CD4-positive, alpha-beta T cell treated with Interleukin-6 at 100 ng/mL for 8 hours (primary cell): ENCODE results near the gene PNPLA1.

ENCODE experiments used
- DNase-seq: peaks from one replicate; pipeline ENCODE4 v3.0.0-alpha.2; 2020; ENCODE audit warnings: mixed read lengths, low spot score

The PNPLA1 gene

DNA sequence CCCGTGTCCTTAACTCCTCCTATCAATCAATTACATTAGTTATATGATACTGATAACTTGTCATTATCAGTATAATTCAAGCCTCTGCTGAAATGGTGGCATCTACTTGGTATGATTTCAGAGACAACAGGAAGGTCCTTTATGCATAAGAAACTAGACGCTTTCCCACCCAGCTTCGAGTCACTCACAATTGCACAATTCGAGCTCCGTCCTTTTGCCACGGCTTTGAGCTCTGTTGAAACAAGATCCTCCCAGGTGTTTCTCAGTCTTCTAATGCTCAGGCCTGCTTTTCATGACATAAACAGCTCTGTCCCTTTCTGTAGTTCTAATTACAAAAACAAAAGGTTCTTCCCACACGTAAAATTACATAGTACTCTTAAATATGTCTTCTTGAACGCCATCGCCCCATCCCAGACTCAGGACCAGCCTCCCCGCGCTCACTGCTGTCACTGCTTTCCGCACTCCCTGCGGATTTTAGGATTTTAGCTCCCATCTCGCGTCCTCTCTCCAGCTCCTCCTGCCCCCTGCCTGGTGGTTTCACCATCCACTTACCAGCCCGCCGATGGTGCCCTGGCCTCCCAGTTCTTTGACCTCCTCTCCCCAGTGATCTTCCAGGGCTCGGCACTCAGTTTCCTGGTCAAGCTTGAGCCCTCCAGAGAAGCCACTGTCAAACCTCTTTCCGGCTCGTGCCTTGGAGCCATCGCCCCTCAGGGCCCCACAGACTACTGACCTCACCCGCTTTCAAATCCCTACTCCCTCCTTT, 23.2 kb upstream of the PNPLA1 start:
- no peak for DNase-seq

DNA sequence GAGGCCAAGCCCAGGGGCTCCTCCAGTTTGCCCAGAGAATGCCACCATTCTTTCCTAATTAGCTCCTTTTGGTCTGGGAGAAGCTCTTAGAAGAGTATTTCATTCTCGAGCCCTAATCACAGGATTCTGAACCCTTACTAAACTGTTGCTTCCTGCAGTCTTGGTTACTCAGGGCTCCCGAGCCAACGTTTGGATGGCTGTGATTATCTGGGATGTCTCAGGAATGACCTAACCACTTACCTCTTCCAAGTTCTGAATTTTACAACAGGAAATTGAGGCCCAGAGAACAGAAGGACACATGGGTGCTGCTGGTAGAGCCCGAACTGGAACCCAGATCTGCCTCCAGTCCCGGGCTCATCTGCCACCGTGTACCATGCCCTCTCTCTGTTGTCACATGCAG, 22.2 kb upstream of the PNPLA1 start:
- no peak for DNase-seq

DNA sequence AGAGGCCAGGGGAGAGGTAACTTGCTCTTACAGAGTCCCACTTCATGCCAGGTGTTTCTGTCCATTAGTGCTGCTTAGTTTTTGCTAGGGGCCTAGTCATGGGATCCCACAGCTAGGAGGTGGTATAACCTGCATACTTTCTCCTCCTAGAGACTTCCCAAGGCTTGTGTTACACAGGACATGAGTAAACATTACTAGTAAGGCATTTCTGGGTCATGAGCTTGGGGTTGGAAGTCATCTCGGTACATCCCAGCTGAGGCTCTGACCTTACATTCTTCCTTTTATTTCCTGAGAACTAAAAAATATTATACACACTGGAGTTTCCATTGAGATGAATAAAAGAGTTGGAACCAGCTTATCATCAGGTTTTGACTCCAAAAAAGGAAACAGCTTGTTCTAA, 20.9 kb upstream of the PNPLA1 start:
- no peak for DNase-seq

DNA sequence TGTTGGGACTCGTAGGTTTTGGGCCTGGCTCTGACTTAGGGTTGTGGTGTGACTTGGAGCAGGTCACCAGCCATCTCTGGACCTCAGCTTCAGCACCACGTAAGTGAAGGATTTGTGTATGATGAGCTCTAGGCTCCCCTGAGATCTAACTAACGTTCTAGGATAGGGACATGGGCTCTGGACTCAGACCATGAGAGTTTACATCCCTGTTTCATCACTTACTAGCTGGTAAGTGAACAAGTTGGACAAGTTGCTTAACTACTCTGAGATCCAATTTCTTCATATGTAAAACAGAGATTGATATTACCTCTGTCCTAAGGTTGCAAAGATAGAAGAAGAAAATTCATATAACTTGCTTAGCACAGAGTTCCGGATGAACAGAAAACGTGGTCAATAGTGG, 20.3 kb upstream of the PNPLA1 start:
- no peak for DNase-seq

DNA sequence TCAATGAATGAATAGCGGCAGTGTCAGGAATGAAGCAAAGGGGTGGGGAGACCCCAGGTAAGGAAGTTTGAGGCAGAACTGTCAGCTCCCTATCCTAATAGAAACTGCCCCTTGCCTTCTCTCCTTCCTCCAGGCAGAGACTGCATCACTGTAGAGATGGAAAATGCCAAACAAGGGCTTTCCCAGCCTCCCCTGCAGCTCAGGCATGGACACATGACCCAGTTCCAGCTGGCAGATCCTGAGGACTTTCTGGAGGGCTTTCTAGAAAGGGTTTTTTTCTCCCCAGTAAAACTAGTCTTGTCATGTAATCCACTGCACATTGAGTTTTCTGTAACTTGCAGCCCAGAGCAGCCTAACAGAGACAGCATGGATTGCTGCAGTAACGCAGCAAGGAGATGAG, 17.9 kb upstream of the PNPLA1 start:
- DNase-seq = no peak

DNA sequence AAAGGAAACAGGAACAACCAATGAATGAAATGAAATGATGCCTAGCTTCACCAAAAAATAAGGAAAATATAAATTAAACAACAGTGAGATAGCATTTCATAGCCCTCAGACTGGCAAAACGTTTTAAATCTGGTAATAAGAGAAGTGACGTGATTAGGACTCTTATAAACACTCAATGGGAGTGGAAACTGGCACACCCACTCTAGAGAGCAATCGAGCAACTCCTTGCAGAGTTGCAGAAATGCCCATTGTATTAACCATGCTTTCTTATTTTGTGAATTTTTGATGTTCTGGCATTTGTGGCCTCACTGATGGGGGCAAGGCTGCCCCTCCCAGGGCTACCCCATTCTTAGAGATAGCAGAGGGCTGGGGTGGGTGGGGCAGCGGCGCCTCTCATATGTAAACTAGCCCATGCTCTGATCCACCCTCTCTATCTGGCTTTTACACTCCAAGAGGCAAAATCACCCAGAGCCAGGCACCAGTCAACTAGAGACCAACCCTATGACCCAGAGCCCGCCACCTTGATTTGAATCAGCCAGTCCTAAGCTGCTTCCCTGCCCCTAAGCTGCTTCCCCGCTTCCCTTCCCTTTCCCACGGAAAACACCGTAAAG, 6.4 kb upstream of the PNPLA1 start:
- DNase-seq = no peak

DNA sequence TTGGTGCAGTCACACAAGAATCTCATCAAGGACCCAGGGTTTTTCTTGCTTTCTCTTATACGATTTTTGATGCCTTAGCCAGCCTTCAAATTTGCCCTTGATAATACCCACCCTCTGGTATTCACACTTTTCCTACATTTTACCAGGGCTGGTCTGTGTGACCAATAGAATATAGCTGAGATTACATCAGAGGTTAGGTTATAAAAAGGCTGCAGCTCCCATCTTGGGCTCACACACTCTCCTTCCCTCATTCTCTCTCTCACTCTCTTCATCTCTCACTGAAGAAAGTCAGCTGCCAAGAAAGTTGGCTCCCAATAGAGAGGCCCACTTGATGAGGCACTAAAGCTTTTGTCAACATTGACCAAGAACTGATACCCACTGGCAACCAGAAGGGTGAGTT, 4.1 kb upstream of the PNPLA1 start:
- DNase-seq = no peak

DNA sequence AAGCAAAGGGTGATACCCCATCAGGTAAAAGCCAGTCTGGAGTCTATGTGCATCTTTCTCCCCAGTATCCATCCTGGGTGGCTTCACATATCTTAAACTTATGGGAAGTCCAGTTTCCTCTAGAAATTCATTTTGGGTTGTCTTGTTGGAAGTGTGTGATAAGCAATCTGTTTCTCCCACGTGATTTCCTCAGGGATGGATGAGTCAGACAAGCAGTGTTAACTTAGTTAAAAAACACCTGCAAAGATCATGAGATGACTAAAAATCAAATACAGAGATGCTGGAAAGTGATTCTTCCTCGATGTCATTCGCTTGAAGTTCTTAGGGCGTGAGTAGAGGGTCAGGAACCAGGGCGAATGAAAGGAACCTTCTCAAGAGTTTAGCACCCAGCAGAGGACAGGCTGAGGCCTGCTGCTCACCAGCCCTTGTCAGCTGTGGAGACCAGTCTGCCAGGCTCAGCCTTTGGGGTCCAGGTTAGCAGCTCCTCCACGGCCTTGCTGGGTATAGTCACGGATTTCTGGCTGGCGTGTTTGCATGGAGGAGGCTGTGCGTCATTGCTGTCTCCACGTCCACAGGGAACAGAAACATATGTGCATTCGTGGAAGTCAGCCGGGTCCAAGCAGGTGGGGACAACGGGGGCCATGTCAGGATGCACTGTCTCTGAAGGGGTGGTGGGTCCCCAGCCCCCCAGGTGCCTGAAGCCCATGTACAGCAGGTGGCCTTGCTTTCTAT, 2.8 kb upstream of the PNPLA1 start:
- no peak for DNase-seq

DNA sequence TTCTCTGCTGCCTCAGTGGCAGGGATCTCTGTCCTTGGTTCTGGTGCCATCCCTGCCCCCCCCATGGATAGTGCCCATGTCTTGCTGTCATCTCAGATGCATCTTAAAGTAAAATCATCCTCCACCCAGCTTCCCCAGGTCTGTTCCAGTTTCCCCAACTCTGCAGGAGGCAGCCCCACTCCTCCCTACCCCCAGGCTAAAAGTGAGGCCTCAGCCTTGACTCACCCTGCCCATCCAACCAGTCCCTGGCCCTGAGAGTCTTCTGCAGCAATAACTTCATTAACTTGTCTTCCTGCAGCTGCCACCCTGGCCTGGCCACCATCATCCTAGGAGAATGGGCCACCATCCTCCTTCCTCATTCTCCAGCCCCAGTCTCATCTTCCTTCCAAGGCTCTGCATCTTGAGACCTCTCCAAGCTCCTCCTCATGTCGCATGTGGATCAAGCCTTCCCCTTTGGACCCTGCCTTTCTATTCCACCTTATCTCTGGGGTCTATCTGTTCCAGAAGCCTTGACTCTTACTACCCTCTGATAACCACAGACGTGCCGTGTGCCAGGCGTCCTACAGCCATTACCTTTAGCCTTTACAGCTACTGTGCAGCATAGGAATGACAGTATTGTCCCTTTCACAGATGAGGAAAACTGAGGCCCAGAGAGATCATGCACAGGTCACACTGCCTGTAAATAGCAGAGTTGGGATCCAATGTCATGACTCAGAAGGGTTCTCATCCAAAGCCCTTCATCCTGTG, 2.0 kb upstream of the PNPLA1 start:
- no peak for DNase-seq

DNA sequence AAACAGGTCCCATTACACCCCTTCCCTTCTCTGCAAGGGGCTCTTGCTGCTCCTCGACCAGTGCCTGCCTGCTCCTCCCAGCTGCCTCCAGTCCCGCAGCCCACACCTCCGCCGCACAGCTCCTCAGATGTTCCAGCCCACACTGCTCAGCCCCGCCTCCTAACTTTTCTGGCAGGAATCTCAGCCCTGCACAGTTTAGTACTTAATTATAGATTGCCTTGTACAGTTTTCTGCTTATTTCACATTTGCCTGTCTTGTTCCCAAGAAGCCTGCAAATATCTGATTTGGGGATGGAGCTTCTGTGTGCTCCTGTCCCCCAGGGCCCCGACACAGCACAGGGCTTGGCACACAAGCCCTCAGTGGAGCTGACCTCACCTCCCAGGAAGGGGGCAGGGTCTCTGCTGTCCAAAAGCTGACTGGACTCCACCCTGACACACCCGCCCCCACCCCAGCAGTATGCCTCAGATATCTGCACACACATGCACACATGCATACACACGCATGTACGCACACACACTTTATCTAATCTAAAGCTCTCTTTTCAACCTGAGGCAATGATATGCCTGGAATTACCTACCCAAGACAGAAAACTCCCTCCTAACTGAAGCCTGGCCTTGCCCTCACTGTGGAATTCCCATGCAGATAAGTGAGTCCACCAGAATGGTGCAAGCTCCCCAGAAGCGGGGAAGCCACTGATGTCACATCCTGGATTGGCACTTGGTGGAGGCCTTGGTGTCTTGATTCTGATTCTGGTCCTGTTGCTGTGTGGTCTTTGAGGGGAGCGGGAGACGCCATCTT, 1.2 kb upstream of the PNPLA1 start:
- DNase-seq = no peak

DNA sequence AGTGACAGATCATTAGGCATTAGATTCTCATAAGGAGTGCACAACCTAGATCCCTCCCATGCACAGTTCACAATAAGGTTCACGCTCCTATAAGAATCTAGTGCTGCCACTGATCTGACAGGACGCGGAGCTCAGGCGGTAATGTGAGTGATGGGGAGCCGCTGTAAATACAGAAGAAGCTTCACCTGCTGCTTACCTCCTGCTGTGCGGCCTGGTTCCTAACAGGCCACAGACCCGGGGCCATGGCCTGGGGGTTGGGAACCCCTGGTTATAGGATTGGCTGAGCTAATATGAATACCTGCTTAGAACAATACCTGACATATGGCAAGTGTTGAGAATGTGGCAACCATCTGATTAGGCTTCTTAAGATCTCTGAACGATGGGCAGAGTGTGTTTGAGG, 2.4 kb downstream of the PNPLA1 start:
- DNase-seq = no peak

DNA sequence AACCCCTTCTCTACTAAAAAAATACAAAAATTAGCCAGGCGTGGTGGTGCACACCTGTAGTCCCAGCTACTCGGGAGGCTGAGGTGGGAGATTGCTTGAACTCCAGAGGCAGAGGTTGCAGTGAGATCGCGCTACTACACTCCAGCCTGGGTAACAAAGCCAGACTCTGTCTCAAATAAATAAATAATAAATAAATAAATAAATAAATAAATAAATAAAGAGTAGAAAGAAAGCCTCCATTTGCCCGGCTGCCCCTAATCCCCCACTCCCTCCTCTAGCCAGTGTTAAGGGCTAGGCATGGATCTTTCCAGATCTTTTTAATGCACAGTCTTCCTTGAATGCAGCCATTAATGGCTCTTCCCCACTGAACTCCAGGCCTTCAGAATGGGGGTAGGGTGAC, 3.2 kb downstream of the PNPLA1 start:
- DNase-seq = no peak

DNA sequence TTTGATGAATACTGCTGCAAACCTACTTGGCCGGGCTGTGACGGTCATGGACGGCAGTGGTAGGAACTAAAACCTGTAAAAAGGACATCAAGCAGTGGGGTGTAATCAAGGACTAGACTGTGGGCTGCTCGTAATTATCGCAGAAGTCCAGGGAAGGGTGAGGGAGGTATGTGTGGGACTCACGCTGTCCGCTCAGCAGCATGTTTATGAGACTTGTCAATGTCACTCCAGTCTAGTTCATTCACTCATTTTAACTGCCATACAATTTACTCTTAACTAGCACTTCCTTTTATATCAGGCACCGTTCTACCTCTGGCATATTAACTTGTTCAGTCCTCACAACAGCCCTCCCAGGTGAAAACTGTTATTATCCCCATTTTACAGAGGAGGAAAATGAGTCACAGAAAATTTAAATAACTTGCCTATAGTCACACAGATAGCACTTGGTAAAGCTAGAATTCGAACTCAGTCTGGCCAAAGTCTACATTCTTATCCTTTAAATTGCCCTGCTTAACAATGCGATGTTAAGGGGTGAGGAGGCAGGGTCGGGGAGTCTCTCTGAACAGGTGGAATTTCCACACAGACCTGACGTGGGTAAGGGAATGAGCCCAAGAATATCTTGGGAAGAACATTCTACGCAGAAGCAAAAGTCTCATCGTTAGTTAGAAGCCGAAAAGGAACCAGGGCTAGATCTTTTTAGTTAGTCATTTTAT, 4.1 kb downstream of the PNPLA1 start:
- DNase-seq = no peak

DNA sequence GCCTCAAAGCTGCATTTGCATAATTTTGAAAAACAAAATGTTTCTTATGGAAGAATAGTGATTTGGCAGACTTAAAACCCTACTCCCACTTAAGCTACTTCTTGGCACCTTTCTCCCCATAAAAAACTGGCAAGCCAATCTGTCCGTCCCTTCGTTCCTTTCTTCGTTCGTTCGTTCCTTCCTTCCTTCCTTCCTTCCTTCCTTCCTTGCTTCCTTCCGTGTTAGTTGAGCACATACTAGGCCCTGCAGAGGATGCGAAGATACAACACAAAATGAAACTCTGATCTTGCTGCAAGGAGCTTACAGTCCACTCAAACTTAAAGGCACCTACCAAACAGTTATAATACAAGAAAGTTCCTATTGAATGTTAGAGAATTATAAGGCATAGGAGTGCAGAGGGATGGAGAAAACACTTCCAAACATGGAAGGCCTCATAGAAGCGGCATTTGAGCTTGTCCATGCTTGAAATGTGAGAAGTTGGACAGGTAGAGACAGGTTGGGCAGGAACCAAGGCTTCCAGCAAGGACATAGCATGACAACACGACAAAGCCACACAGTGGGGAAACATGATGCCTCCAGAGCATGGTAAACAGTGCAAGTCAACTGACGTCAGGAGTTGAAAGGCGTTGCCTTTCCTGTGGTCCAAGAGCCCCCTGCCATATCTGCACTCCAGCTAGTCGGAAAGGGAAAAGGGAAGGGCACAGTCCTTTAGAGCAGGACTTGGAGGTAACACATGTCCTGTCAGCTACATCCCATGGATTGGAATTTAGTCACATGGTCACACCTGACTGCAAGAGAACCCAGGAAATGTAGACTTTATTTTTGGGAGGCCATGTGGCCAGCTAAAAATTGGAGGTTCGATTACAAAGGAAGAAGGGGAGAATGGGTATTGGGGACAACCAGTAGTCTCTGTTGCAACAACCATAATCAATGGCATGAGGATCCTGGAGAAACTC, 7.0 kb downstream of the PNPLA1 start:
- no peak for DNase-seq

DNA sequence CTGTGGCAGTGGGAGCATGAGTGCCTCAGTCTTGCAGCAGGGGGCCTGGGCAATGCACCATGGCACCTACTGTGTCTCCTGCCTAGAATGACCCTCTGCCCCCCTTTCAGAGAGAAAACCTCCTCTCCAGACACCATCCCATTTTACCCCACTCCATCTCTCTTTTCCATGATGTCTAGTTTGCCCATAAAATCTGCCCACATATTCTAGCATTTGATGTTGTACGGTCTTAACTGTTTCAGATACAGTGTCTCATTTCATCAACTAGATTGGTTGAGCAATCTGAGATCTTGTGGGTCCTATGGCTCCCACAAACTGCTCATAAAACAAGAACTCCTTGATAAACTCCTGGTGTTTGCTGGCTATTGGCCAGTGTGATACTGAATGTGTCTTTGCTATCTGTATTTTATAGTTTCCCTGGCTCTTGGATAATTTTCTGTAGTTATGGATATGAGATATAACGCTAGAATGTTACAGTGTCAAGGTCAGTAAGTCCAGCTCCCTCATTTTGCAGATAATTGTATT, 8.1 kb downstream of the PNPLA1 start:
- no peak for DNase-seq

DNA sequence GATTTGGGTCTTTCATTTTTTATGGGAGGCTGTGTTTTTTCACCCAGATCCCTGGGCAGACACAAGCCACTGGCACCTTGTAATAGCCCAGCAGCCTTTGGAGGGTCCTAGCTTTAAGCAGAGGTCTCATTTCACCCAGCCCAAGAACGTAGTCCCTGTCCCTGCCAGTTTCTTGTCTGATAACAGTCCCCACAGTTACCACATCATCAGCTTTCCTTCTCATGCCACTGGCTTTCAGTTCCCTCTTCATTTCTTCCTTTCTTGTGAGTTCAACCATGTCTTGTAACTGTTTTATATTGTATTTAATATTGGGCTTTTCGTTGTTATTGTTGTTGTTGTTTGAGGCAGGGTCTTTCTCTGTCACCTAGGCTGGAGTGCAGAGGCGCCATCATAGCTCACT, 10.6 kb downstream of the PNPLA1 start:
- DNase-seq = no peak

DNA sequence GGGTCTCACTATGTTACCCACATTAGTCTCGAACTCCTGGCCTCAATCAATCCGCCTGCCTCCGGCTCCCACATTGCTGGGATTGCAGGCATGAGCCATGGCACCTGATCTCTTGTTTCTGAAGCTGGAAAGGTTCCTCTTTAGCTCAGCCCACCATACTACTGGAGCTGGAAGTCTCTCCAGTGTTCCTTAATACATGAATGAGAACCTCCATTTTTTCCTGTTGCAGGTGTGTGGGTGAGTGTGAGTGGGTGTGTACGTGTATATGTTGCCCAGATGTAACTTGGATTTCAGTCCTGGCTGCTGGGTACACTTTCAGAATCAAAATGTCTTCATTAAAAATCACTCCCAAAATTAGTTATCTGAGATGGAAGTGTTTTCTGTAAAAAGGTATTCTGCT, 11.1 kb downstream of the PNPLA1 start:
- DNase-seq = no peak

DNA sequence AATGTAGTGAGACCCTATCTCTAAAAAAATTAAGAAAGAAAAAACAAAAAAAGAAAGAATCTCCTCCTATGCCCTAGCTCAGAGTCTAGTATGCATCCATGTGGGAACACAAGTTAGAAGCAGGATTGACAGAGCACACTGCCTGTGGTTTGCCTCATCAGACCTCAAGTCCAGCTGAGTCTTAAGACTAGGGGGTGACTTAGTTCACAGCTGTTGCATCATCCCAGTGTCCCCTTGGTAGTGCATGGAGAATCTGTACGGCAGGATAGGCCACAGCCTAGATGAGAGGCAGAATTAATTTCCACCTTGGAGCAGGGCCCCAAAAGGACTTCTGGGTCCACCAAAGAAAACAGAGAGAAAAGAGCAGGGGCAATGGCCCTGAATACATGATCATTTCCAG, 13.7 kb downstream of the PNPLA1 start:
- DNase-seq = no peak

DNA sequence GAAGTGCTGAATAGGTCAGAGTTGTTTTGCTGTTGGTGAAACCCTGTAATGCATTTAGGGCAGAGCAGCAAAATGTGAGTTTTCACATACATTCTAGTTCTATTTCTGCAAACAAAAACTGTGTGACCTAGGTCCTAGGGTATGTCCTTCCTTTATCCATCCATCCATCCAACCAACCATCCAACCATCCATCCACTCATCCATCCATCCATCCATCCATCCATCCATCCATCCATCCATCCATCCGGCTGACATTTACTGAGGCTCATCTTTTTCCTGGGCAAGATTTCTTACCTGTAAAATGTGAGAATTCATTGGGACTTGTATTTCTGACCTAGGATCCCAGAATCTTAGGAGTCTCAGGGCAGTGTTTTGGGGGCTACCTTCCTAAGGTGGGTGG, 14.5 kb downstream of the PNPLA1 start:
- DNase-seq = no peak

DNA sequence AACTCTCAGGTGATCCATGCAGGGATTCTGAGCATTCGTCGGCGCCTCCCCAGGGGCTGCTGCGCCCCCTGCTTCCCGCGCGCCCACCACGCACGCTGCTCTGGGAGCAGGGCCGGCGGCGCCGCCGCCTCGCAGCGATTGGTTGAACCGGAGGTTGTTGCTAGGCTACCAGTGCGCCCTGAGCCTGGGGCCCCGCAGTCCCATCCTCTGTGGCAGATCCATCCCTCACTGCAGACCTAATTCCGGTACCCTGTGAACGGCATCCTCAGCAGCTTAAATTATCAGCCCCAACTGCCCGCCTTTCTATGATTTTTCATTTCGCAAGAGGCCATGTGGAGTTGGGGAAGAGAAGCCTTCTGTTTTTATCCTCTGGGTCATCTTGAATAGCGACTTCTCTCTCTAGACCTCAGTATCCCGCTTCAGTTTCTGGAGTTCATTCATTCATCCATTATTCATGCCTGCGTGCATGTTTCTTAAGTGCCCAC, 15.4 kb downstream of the PNPLA1 start:
- DNase-seq = no peak
